ENCODE data around the gene SCN2B.

Gene SCN2B, protein sequence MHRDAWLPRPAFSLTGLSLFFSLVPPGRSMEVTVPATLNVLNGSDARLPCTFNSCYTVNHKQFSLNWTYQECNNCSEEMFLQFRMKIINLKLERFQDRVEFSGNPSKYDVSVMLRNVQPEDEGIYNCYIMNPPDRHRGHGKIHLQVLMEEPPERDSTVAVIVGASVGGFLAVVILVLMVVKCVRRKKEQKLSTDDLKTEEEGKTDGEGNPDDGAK

DNA sequence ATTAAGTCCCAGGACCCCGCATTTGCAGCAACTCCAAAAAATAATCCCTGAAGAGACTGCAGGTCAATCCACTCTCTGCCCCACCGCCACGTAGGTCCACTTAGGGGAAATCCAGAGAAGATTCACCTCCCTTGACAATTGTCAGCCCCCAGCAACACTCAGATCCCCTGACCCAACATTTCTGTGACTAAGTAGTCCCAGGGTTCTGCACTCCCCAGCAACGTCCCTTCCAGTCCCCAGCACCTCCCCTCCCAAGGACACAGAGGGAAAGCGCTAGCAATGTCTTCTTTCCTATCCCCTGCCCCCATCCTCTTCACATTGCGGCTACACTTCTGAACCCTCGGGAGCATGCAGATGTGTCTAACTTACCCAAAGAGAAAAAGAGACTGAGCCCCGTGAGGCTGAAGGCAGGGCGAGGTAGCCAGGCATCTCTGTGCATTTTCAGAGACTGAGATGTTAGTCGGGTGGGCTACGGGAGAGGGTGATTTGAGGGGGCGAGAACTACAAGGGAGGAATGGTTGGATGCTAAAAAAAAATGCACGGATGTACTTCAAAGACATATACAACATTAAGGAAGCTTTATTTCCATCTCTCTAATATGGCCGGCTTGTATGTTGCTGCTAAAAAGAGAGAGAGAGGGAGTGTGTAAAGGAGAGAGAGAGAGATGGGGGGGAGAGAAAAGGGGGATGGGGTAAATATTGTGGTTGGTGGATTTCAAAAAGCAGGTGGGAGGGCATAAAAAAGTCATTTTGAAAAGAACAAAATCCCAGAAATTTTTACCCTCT lies at the start of gene SCN2B:
Gene SCN2B, minus strand, starts transcription at position 647 of the 785 bp plus-strand sequence. Its CDS starts 208 bp downstream, at position 439.
- no peak for DNase-seq

DNA sequence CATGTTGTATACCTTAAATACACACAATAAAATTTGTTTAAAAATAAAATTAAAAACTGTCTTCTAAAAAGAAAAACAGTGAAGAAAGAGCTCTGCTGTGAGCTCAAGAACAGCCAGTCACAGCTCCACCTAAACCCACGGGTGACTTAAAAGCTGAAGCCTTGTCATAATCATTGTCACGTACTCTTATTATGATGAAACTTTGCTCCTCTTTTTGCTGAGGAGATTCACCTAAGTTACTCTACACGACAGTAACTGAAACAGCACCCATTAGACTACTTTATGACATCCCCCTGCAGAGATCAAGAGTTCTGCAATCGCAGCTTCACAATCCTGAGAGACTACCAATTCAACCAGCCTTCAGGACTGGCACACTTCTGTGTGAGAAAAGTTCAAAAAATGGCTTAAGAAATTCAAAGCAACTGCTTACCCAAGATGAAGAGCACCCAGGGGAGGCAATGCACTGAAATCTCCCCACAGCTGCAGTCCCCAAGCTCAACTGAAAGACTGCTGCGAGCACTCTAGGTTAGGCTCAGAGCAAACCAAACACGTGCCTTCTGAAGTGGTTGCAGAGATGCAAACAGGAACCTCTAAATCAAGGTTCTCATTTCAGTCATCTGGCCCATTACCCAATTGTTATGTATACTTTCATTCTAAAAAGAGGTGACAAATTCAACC lies 48.2 kb upstream of the SCN2B start, which contains the start of gene JAML:
Gene JAML, minus strand, starts transcription at position 501 of the 678 bp plus-strand sequence. CDS start 10,145 bp downstream, outside the sequence.
- no peak for DNase-seq

DNA sequence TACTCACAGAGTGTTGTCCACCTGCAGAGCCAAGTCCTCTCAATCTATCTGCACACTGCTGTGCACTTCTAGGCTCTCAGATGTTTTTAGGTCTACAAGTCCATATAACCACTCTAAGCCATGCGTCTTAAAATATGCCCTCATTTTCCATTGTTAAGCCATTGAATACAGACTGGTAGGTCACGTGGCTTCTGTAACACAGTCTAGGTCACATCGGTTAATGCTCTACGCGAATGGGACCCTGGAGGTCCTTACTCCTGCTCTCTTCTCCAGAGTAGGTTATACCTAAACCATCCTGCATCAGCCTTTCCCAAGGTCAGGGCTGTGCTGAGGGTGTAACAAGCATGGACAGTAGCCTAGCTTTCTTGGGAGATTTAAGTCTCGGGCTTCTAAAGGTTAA lies 47.6 kb upstream of the SCN2B start:
- no peak for DNase-seq

DNA sequence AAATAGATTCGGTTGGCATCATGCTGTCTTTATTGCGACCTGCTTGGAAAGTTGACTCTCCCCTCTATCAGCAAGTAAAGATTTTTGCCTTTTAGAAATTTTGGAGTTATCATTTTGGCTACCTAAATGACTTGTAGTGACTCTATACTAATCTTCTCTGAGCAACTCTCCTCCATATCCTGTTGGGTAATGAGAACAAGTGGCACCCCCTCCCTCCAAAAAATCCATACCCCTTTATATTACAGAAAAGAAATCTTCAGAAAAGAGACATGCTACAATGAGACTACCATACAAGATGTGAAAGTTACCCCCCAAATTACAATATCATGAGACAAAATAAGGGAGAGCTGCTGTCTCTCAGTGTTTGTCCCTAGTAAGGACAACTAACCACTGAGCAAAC lies 47.1 kb upstream of the SCN2B start:
- DNase-seq, result no peak

DNA sequence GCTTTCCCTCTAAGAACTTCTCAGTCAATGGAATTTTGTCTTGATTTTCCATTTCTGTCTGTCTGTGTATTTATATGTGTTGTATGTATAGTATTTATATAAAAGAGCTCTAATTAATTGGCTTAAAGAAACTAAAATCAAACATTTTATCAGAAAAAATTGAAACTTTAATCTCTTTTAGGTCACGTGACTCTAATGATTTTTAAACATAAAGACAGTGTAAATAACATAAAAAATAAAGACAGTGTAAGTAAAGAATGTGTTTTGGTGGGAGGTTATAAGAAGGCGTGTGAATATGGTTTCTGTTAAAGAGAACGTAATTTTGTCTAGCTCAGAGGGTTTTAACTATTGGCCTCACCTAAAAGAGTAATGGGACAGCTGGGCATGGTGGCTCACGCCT lies 46.0 kb upstream of the SCN2B start:
- no peak for DNase-seq

DNA sequence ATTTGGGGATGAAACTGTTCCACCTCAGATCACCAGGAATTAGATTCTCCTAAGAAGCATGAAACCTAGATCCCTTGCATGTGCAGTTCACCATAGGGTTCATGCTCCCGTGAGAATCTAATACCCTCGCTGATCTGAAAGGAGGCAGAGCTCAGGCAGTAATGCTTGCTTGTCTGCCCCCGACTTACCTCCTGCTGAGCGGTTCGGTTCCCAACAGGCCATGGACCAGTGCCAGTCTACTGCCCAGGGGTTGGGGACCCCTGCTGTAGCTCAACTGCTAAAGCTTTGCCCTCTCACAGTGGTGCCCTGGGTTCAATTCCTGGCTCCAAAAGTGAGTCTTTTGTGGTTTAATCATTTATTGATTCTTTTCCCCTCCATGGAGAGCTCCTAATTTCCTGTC lies 45.0 kb upstream of the SCN2B start:
- DNase-seq, result no peak

DNA sequence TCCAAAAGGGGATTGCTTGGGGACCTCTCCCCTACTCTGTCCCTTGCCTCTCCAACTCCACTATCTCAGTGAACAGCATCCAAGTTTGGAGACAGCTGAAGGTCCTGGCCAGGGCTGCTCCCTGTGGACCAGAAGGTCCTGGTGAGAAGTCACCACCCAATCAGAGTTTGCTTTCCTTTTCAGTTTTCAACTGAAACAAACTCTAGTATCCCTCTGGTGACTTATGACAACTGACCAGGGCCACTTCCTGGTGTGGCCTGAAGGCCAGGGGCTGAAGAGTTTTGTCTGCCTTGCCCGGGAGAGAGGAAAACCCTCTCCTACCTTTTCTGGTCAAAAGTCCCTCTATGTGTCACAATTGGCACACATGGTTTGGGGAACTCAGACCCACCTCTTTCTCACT lies 43.3 kb upstream of the SCN2B start:
- DNase-seq, result no peak

DNA sequence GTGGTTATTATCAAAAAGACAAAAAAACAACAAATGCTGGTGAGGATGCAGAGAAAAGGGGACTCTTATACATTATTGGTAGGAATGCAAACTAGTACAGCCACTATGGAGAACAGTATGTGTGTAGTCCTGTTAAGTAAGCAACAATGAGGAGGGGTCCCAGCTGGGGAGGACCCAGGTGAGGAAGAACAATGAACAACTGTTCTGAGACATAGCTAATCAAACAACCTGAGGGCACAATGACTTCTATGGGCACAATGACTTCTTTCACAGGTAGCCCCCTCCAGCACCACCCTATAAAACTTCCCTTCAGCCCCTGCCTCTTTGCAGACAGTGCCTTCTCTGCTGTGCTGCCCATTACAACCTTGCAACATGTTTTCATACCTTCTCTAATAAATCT lies 42.8 kb upstream of the SCN2B start:
- no peak for DNase-seq

DNA sequence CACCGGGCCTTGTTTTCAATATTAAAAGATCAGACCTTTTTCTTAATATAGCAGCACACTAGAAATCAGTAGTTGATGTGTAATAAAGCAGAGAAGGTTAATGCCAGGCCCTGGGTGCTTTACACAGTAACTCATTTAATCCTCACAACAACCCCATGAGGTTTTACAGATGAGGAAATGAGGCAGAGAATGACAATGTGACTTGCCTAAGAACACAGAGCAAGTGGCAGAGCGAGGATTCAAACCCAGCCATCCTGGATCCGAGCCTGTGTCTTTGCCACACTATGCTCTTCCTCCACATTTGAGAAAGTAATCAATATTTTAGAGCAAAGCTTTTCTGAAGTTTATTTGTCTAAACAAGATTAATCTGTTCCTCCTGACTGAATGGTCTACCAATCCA lies 41.1 kb upstream of the SCN2B start:
- DNase-seq, result no peak

DNA sequence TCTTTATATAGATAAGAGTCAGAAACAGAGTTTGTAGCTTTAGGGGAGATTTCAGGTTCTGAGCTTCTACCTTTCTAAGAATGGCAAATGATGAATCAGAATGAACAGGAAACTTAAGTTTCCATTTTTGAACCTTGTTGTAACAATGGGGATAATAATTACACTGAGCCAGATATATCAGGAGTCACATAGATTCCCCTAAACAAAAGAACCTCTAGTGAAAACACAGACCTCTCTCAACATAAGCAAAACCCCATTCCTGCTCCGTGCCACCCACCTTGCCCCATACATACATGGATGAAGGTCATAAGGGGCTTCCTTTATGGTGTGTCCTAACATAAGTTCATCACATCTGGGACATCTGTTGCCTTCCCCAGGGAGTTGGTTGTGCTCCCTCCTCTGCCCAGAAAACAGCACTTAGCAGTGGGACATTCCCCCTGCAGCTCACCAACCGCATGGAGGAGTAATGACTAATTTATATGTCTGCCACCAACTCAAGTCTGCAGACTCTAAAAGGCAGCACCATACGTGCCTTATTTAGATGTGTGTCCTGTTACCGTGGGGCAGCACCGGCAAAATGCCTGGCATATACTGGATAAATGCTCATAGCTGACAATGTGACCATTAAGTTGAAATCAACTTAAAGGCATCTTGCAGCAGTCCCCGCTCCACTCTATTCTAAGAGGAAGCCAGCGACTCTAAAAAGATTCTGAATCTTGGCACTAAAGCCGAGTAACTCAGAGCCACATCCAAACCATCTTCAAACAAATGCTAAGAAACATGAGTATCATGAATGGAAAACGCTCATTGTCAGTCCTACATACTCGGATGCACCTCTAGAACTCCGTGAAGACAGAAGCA lies 40.4 kb upstream of the SCN2B start:
- DNase-seq, result no peak

DNA sequence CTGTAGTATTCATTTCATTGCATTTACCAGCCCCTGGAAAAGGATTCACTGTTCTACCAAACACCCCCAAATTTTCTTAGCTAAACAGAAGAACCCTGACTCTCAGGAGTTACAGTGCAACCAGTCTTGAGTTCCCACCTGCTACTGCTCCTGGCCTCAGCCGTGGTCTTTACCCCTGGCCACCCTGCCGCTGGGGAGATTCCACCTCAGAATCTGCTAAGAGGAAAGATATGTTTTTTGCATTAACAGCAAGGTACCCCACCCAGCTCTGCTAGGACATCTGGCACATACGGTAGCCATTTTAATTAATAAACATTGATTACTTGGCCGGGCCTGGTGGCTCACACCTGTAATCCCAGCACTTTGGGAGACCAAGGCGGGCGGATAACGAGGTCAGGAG lies 39.3 kb upstream of the SCN2B start:
- no peak for DNase-seq

DNA sequence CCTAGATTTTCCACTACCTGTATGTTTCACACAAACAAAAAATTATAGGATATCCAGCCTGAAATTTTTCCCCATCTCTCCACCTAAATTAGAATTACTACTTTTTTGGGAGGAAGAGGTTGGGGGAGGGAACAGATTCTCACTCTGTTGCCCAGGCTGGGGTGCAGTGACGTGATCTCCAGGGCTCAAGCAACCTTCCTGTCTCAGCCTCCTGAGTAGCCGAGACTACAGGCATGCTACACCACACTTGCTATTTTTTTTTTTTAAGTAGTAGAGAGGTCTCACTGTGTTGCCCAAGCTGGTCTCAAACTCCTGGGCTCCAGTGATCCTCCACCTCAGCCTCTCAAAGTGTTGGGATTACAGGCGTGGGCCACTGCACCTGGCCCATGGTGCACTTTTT lies 38.8 kb upstream of the SCN2B start:
- DNase-seq, result no peak

DNA sequence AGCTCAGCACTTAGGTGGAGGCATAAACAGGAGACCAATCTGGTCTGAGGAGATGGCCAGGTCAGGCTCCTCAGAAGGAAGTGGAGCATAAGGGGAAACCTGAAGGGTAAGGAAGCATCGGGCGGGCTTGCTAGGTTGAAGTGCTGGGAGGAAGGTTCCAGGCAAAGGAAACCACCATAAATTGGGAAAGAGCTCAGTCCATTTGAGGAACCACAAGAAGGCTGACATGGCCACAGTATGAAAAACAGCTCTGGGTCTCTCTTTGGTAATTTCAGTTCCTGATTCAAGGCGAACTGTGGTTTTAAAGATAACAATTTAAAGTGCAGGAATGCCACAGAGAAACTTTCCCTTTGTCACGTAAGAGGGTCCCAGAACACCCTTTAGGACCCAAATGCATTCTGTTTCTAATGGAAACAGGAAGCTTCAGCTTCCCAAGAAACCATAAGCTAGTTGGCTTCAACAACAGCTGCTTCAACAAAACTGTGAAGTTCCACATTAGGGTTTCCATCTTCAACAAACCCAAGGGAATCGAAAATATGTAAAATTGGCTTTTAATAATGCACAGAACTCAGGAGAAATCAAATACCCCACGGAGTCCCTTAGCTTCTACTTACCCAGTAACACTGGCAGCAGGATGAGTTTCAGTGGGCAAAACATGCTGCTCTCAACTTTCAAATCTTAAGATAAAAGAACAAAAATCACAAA lies 37.9 kb upstream of the SCN2B start:
- no peak for DNase-seq

DNA sequence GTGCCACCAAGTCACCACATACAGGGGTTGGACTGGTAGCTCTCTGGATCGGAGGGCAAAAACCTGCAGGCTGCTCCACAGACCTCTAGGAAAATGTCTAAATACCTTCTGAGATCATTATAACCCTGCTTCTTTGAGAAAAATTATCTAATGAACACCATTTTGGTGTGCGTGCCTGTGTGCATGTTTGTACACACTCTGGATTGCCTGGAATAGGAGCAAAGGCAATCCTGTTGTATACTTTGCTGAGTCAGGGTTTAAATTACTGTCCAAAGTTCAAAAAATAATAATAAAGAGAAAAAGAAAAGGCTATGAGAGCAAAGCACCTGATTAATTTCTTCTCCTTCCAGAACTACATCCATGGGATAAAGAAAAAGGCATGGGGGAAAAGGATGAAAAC lies 37.3 kb upstream of the SCN2B start:
- DNase-seq, result no peak

DNA sequence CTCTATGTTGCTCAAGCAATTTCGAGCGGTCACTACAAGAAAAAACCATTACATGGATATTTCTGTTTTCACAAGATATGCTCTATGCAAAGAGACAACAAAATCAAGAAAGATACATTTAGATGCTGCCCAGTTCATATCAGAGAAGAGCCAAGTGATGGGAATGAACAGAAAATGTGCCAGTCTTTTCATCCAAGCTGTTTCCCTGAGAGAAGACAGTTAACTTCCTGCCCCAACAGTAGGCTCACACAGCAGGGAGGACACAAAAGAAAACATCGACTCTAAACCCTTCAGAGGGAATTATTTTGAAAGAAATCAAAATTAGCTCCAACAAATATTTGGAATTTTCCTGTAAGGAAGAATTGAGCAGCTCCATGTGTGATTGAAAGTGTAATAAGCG lies 36.8 kb upstream of the SCN2B start:
- DNase-seq, result no peak

DNA sequence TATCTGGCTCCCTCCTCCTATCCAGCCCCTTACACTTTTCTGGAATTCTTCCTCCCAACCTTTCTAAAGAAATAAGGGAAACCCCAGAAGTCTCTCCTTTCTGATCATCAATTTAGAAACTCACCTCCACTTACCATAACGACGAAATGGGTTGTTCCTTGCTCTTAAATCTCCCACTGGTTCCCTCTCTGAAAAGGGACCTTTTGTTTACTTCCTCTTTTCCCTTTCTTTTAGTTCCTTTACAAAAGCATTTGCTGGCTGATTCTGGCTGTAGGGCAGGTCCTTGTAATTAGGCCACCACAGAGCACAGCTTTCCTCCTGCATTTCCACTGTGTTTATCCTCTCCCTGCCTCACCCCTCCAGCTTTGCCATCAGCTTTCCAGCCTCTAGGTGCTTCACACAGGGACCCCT lies 36.3 kb upstream of the SCN2B start:
- no peak for DNase-seq

DNA sequence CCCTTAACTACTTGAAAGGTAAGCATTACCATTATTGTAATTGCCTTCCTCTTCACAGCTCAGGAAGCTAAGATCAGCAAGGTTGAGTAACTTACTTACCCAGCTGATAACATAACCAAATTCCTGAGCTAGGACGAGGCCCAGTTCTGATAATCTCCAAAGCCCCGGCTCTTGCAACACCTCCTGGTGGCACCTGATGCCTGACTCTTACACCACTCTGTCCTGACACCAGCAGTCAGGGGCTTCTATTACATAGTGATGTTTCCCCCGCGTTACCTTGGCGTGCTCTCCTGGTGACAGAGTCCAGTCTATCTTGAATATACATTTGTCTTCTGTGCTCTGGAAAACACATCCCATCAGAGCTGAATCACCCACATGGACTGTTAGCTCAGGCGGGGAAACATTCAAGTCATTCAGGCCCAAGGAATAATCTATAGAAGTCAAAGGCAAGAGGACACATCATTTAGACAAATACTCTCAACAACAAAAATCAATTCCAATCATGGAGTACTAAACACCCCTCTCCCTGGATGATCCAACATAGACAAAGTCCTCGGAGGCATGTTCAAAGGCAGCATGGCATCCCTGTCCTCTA lies 35.8 kb upstream of the SCN2B start:
- DNase-seq, result no peak

DNA sequence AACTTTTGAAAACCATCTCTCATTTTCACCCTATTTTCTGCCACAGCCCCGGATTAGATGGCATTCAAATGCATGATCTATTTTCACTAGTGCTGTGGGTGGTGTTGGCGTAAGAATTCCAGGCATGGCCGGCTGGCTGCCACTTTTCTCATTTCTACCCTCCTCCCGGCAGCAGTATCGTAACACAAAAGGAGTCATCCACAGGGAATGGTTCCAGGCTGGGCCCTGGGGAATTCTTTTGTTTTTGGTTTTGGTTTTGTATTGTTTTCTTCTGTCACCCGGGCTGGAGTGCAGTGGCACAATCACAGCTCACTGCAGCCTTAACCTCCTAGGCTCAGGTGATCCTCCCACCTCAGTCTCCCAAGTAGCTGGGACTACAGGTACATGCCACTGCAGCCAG lies 34.6 kb upstream of the SCN2B start:
- DNase-seq, result no peak

DNA sequence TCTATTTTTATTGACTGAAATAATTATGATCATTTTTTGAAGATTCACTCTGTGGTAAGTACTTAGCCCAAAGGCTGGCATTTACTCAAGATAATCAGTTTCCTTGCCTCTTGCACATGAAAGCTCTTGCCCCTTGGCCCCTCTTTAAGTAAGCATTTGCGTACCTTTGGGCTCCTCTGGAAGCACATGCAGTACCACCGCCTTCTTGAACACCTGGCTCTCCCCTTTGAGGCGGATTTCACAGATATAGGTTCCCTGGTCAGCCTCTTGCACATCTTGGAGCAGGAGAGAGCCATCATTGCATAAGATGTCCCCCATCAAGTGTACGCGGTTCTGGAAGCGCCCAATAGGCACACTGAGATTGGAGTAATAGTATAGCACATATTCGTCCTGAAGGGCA lies 33.9 kb upstream of the SCN2B start:
- DNase-seq, result no peak

DNA sequence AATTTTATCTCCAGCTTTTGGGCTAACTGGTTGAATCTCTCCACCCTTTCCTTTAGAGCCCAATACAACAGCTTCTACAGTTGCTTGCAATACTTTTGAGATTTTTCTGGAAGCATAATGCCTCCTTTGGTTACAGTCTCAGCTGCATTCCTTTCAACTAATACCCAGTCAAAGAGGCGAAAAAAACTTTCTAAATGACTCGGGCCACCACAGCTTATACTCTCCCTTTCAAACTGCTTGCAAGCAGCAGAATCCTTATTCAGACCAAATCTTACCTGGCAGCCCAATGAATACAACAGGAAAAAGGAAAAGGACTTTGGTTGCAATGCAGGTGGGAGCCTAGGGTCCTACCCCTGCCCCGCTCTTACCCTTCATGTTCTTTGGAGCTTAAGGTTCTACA lies 32.6 kb upstream of the SCN2B start:
- no peak for DNase-seq

DNA sequence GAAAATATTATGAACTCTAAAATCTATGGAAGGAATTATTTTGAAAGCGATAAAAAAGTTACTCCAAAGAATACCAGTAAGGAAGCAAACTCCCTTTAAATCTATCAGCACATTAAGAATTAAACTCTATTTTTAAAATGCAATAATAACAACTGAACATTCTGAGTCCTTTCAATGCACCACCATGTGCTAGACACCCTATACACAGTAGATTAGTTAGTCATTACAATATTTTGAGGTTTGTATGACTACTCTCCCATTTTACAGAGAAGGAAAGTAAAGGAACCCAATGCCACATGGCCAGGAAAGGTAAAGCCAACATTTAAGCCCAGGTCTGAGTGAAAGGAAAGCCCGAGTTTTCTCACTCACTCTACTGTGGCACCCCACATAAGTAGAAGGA lies 30.6 kb upstream of the SCN2B start:
- no peak for DNase-seq
